SK-N-SH (cell line): Measurements from ENCODE around the gene LONRF2. TPM values are rescaled to one million over a fixed set of nuclear protein-coding genes. Genes with fewer than 3 reads are reported as not detected.

ENCODE experiments used
- CTCF ChIA-PET: fragments of 300-600, 350-600 bp; formaldehyde crosslinking; extraction: SDS; loops from one replicate; lab custom pipeline; 2021; lab: Yijun Ruan, JAX
- POLR2A ChIA-PET: fragments of 350-600 bp; sonication (Branson Sonifier 250); formaldehyde crosslinking; extraction: SDS; loops from one replicate; lab custom pipeline; 2020; ENCODE audit warnings: antibody characterized with exemption, inconsistent platforms; lab: Yijun Ruan, JAX
- DNase-seq: peaks from one replicate; pipeline ENCODE4 v3.0.0; 2012
- H2AFZ ChIP-seq: fragments of 200-600 bp; sonication (generic); 2 replicates; pipeline ENCODE4 v1.8.1; 2016; ENCODE audit warnings: antibody characterized with exemption, mild to moderate bottlenecking, low read depth
- H3F3A ChIP-seq: fragments of 200-600 bp; sonication (generic); replicated peaks from 2 replicates; pipeline ENCODE3; 2016; ENCODE audit warnings: antibody characterized with exemption, mild to moderate bottlenecking; ENCODE audit not compliant: insufficient read depth
- H3K27ac ChIP-seq, 2 experiments: fragments of 200-500 bp in 1 of 2; fragments of 200-600 bp in 1 of 2; sonication (Bioruptor generic) in 1 of 2; sonication (generic), shearing (Covaris generic) in 1 of 2; 2 replicates each; pipeline versions ENCODE4 v1.5.1 to v1.6.1; 2014 to 2016; ENCODE audit warnings: low read depth in 2 of 2, inconsistent platforms in 1 of 2, low read length in 1 of 2, mild to moderate bottlenecking in 1 of 2, mixed read lengths in 1 of 2
- H3K27me3 ChIP-seq: fragments of 200-600 bp; sonication (generic), shearing (Covaris generic); 2 replicates; pipeline ENCODE4 v1.6.1; 2016; ENCODE audit warnings: mixed run types; ENCODE audit not compliant: insufficient read depth
- H3K36me3 ChIP-seq, 2 experiments: fragments of 200-500 bp in 1 of 2; fragments of 200-600 bp in 1 of 2; sonication (Bioruptor generic) in 1 of 2; sonication (generic) in 1 of 2; replicated peaks in 1 of 2; 2 replicates each; pipeline versions ENCODE3 to v1.5.1; 2014 to 2016; ENCODE audit warnings: low read length in 1 of 2, mild to moderate bottlenecking in 1 of 2; ENCODE audit not compliant: insufficient read depth in 2 of 2, control insufficient read depth in 1 of 2
- H3K4me1 ChIP-seq, 2 experiments: fragments of 200-500 bp in 1 of 2; fragments of 200-600 bp in 1 of 2; sonication (Bioruptor generic) in 1 of 2; sonication (generic), shearing (Covaris generic) in 1 of 2; 2 replicates each; pipeline versions ENCODE4 v1.5.1 to v1.6.1; 2014 to 2016; ENCODE audit warnings: low read depth in 1 of 2, low read length in 1 of 2, mixed run types in 1 of 2; ENCODE audit not compliant: insufficient read depth in 2 of 2, control insufficient read depth in 1 of 2
- H3K4me2 ChIP-seq: fragments of 200-600 bp; sonication (generic), shearing (Covaris generic); 2 replicates; pipeline ENCODE4 v1.6.1; 2017; ENCODE audit warnings: mixed run types
- H3K4me3 ChIP-seq, 2 experiments: fragments of 200-500 bp in 1 of 2; fragments of 200-600 bp in 1 of 2; sonication (Bioruptor generic) in 1 of 2; sonication (generic), shearing (Covaris generic) in 1 of 2; 2 replicates each; pipeline versions ENCODE4 v1.5.1 to v1.8.1; 2014 to 2016; ENCODE audit warnings: low read depth in 2 of 2, inconsistent platforms in 1 of 2, low read length in 1 of 2, mild to moderate bottlenecking in 1 of 2, mixed read lengths in 1 of 2, moderate library complexity in 1 of 2
- H3K79me2 ChIP-seq: fragments of 200-600 bp; sonication (generic); 2 replicates; pipeline ENCODE4 v1.8.1; 2017; ENCODE audit warnings: mild to moderate bottlenecking; ENCODE audit not compliant: insufficient read depth
- H3K9ac ChIP-seq: fragments of 200-600 bp; sonication (generic); 2 replicates; pipeline ENCODE4 v1.6.1; 2017; ENCODE audit warnings: mixed run types
- H3K9me2 ChIP-seq: fragments of 200-600 bp; sonication (generic); 2 replicates; pipeline ENCODE4 v1.6.1; 2017; ENCODE audit warnings: mixed run types
- H3K9me3 ChIP-seq: fragments of 200-600 bp; sonication (generic); 2 replicates; pipeline ENCODE4 v1.6.1; 2017; ENCODE audit warnings: mixed run types, mild to moderate bottlenecking, moderate library complexity
- H4K20me1 ChIP-seq: fragments of 200-600 bp; sonication (generic); 2 replicates; pipeline ENCODE4 v1.6.1; 2017; ENCODE audit warnings: mild to moderate bottlenecking, mixed run types; ENCODE audit not compliant: insufficient read depth
- ELF1 ChIP-seq: IDR thresholded peaks from 2 replicates; pipeline ENCODE4 v1.4.0; 2012
- EP300 ChIP-seq, 2 experiments: IDR thresholded peaks; 2 replicates each; pipeline versions ENCODE4 v1.4.0 to v1.6.1; 2012; ENCODE audit warnings: borderline replicate concordance in 1 of 2, low read depth in 1 of 2, low read length in 1 of 2
- EZH2phosphoT487 ChIP-seq: fragments of 200-600 bp; sonication (generic); IDR thresholded peaks from 2 replicates; pipeline ENCODE4 v1.6.1; 2017; ENCODE audit warnings: low read depth, mixed run types, mild to moderate bottlenecking, antibody characterized with exemption, moderate library complexity, borderline replicate concordance
- FOXM1 ChIP-seq: IDR thresholded peaks from 2 replicates; pipeline ENCODE4 v1.4.0; 2012; ENCODE audit warnings: low read depth, mild to moderate bottlenecking
- GATA2 ChIP-seq: sonication (generic); formaldehyde crosslinking; IDR thresholded peaks from 2 replicates; pipeline ENCODE4 v1.5.0; 2020; ENCODE audit warnings: mild to moderate bottlenecking, missing genetic modification reagents
- IRF3 ChIP-seq: fragments of 150-350 bp; IDR thresholded peaks from 2 replicates; pipeline ENCODE4 v1.6.1; 2016; ENCODE audit warnings: mild to moderate bottlenecking, low read depth, low read length
- MAX ChIP-seq: IDR thresholded peaks from 2 replicates; pipeline ENCODE4 v1.4.0; 2012; ENCODE audit warnings: low read depth
- MEF2A ChIP-seq: IDR thresholded peaks from 2 replicates; pipeline ENCODE4 v1.4.0; 2012; ENCODE audit warnings: low read depth, borderline replicate concordance
- POLR2AphosphoS5 ChIP-seq: IDR thresholded peaks from 2 replicates; pipeline ENCODE4 v1.6.1; 2012; ENCODE audit warnings: low read depth, low read length
- RAD21 ChIP-seq: IDR thresholded peaks from 2 replicates; pipeline ENCODE4 v1.6.1; 2012; ENCODE audit warnings: mild to moderate bottlenecking, low read length
- RFX5 ChIP-seq: IDR thresholded peaks from 2 replicates; pipeline ENCODE4 v1.6.1; 2012; ENCODE audit warnings: mild to moderate bottlenecking, improper control_type of control experiment, low read length
- RXRA ChIP-seq: IDR thresholded peaks from 2 replicates; pipeline ENCODE4 v1.4.0; 2012; ENCODE audit warnings: low read depth, mild to moderate bottlenecking, borderline replicate concordance
- TAF1 ChIP-seq: IDR thresholded peaks from 2 replicates; pipeline ENCODE4 v1.6.1; 2012; ENCODE audit warnings: low read depth, mild to moderate bottlenecking, low read length, moderate library complexity, borderline replicate concordance
- TCF12 ChIP-seq: IDR thresholded peaks from 2 replicates; pipeline ENCODE4 v1.4.0; 2012
- USF1 ChIP-seq: IDR thresholded peaks from 2 replicates; pipeline ENCODE4 v1.4.0; 2012; ENCODE audit warnings: low read depth, borderline replicate concordance
- USF2 ChIP-seq: fragments of 150-350 bp; IDR thresholded peaks from 2 replicates; pipeline ENCODE4 v1.6.1; 2017; ENCODE audit warnings: antibody characterized with exemption, low read length, low read depth, borderline replicate concordance
- YY1 ChIP-seq: IDR thresholded peaks from 2 replicates; pipeline ENCODE4 v1.4.0; 2012; ENCODE audit warnings: low read depth, mild to moderate bottlenecking
- ZBTB33 ChIP-seq: IDR thresholded peaks from 2 replicates; pipeline ENCODE4 v1.4.0; 2012; ENCODE audit warnings: low read depth, borderline replicate concordance
- WGBS: methylation state at CpG from one replicate; pipeline ENCODE4 v1.1.6; 2017; ENCODE audit warnings: low lambda C conversion rate; 5-methylcytosine and 5-hydroxymethylcytosine counted together
- polyA plus RNA-seq, 3 experiments: library from polyadenylated mRNA; depleted of rRNA; stranded (reverse); fragments of >200 nt; gene quantifications; 2 replicates each; pipeline ENCODE4 v1.2.3, GENCODE V29; 2012

The LONRF2 gene
- polyA plus RNA-seq, 1 of the 3 experiments (the other 2 are of a cell fraction) = 2.0 TPM

GRCh38 chr2:100268986-100269385 lies 53.3 kb downstream of the LONRF2 start:
- peaks cover 0 to 7% of the 10 kb centered on the region in 2 experiments; a peak in 2 of 4 replicates for H3K4me1 ChIP-seq
- no peak for TF ChIP-seq TAF1
- no peak for TF ChIP-seq ELF1
- no peak for TF ChIP-seq USF1
- TF ChIP-seq MAX = no peak
- no peak for TF ChIP-seq RAD21
- no peak for TF ChIP-seq USF2
- no peak for TF ChIP-seq YY1
- TF ChIP-seq RFX5 = no peak
- TF ChIP-seq EP300 (IDR thresholded peaks at IDR 0.05; ENCODE audit: borderline replicate concordance in 1 of 2, low read depth in 1 of 2, low read length in 1 of 2) = no peak
- no peak for TF ChIP-seq IRF3
- no peak for TF ChIP-seq POLR2AphosphoS5
- TF ChIP-seq EZH2phosphoT487 = no peak
- no peak for TF ChIP-seq GATA2
- no peak for TF ChIP-seq MEF2A
- TF ChIP-seq ZBTB33 = no peak
- no peak for TF ChIP-seq FOXM1
- no peak for TF ChIP-seq RXRA
- TF ChIP-seq TCF12 = no peak
- H3K27ac ChIP-seq = no peak overlapping the region
- H3K9ac ChIP-seq = no peak overlapping the region
- no peaks in the 10 kb centered on the region for H3F3A ChIP-seq
- no peaks in the 10 kb centered on the region for H3K27me3 ChIP-seq
- ChIA-PET POLR2A (no interaction called here), CTCF (interaction anchor here (1.0 to 5.2 kb wide), 5 partner anchors 8 to 710 kb away, joined by 3 to 29 read pairs (median 4); no protein-coding TSS in a partner anchor)
- no peak for DNase-seq
- H2AFZ ChIP-seq = no peak overlapping the region
- H3K4me3 ChIP-seq = no peak overlapping the region
- no peak overlapping the region for H3K4me2 ChIP-seq
- H3K9me2 ChIP-seq = no peaks in the 10 kb centered on the region
- H4K20me1 ChIP-seq = no peaks in the 10 kb centered on the region
- no peaks in the 10 kb centered on the region for H3K36me3 ChIP-seq
- no peaks in the 10 kb centered on the region for H3K9me3 ChIP-seq
- WGBS = 84% methylated on average over 4 of the region's 4 CpGs
- H3K79me2 ChIP-seq = no peaks in the 10 kb centered on the region
